HG03469 (cell line): ENCODE results near the gene PAM.

Experiments used
- ATAC-seq: cut with Tn5 transposase; IDR thresholded peaks from one replicate; pipeline ENCODE4 v1.9.1; 2021; ENCODE audit warnings: mild to moderate bottlenecking, moderate library complexity, moderate number of reproducible peaks; ENCODE audit not compliant: unreplicated experiment

Gene PAM

DNA sequence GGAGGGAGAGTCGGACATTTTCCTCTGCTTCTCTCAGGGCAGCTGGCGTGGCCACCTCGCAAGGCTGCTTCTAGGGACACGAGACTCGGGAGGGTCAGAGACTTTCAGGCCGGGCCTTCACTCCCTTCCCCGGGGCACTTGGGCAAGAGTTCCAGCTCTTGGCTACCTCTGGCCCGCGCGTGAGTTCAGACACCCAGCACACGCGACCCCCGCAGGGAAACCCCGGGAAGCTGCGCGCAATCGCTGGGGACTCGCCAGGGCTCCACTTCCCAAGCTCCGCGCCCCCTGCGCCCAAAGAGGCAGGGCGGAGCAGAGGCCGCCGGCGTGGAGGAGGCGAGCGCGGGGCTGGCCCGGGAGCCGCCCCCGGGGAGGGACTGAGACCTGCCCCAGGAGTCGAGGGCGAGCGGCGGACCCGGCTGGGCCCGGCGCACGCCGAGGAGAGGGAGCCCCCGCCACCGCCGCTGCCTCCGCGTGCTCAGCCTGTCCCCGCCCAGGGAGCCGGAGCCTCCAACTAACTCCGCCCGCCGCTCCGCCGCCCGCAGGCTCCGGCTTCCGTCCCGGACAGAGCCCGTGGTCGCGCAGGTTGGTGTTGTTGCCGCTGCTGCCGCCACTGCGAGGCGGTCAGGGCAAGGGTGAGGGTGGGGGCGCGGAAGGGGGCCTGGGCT is at the start of gene PAM:
PAM (plus strand) TSS at position 539 of the 665 bp plus-strand sequence. CDS start 110,891 bp downstream, outside the sequence.
- ATAC-seq, result peak; percentile 75

DNA sequence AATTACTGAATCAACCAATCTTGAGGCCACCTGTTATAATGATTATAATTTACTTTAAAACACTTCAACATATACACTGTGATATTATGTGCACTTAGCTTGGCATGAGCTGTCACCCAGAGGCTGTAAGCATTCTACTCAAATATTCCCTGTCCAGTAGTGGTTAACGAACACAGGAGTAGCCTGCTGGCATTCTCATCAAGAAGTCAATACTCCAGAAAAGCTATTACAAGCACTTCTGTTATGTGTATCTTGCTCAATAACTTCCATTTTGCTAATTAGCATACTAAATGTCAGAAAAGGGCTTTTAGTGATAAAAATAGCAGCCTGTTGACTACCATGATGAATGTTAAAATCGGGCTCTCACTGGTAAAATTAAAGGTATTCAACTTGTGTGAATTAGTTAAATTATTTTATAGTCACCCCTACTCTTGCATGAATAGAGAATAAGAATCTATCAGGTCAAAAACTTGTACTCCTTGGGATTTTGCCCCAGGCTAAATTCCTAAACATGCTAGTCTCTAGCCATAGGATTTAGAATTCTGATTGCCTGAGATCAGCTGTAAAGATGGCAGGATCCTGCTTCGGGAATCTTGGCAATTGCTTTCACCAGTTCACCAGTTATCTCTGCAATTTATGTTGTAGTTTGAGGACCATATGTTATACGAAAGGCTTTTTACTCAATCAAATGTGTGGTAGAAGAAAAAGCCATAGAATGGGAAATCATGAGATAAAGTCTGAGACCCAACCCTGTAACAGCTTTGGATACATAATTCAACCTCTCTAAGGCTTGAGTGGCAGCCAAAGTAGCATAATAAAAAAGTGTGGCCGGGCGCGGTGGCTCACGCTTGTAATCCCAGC is 43.4 kb upstream of the PAM start:
- ATAC-seq, result no peak

DNA sequence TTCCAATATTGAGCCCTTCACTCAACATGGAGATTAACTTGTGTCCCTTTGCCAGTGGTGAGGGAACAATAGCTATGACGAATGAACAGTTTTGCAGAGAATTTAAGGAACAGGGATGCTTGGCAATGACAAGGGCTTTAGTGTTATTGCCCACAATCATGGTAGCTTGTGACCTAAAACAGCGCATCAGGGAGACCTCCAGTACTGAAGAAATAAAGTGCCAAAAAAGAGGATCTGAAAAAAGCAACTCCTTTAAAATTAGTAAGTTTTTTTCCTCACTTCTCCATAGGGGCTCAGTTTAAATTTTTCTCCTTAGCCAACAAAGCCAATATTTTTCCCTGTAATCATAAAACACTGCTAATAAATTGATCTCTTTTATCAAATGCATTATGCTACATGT is 41.8 kb upstream of the PAM start:
- no peak for ATAC-seq

GRCh38 chr5:102713682-102714231 is 41.3 kb upstream of the PAM start:
- no peak for ATAC-seq

DNA sequence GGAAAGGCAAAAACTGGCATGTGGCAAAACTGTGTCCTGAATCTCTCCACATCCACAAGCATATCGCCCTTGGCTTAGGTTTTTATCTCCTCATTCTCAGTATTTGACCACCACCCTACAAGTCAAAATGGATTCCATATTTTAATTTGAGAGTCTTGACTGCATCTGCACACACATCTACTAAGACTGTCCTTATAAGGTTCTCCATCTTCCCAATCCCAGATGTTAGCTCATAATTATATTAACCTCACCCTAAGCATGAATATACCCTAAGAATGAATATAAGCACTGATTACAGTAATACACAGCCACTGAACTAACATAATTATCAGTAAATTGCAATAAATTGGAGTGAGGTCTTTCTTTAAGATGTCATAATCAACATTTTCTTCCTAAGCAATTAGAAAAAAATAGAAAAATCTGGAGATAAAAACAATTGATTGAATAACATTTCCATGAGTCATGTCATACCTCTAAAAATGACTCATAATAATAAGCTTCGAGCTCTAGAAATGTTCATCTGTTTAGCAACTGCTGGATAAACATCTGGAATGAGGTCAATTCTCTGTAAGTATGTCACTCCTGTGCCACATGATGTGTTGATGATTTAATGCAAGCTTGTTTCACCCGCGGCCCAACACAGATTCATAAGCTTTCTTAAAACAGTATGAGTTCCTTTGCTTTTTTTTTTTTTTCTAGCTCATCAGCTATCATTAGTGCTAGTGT is 39.9 kb upstream of the PAM start:
- no peak for ATAC-seq

GRCh38 chr5:102716017-102716416 is 39.1 kb upstream of the PAM start:
- no peak for ATAC-seq

- ATAC-seq, result no peak
Measured at GRCh38 chr5:102718819-102719218, 36.3 kb upstream of the PAM start.

- ATAC-seq, result no peak
Measured at GRCh38 chr5:102719886-102720285, 35.2 kb upstream of the PAM start.

DNA sequence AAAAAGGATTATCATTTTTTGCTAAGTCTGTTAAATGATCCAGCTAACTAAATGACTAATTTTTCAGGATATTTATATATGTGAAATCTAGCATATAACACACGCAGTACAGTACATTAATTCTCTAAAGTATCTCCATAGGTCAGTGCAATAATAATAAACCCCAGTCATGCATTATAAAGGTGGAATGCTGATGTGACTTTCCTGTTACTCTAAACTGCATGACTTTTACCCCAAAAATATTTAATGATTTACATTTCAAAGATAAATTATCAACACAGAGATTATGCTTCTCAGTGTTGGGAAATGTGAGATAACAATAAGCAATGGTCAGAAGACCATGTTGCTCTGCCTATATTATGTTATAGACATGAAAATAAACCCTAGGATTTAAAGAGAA is 34.1 kb upstream of the PAM start:
- ATAC-seq, result no peak

DNA sequence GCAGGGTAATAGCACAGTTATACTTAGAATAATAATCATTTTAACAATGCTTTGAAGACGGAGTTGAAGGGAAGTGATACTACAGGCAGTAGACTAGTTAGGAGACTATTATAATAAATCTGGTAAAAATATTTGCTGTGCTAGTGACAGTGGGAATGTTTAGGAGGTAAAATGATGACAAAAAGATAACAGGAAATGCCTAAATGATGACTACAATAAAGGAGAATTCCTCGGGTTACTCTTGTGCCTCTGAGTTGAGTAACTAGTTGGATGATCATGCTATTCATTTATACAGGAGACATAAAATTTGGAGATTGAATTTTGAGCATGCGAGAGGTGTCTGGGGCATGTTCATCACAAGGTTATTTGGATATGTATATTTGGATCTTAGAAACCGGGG is 32.2 kb upstream of the PAM start:
- no peak for ATAC-seq

GRCh38 chr5:102731693-102732092 is 23.4 kb upstream of the PAM start:
- ATAC-seq, result no peak

DNA sequence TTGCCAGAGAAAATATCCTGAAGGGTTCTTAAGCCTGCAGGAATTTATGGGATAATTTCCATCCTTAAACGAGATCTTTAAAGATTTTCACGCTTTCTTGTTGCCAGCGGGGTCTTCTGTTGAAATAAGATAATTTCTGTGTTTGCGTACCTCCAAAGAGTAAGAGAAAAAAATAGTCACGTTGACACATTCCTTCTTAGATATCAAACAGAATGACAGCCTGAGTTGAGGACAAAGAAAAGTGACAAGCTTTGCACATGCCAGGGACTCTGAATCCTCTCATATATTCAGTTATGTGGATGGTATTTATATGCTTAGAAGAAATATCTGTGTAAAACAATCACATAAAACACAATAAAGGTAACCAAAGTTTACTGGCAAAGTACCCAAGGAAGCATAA is 21.6 kb upstream of the PAM start:
- no peak for ATAC-seq

GRCh38 chr5:102737161-102737560 is 17.9 kb upstream of the PAM start:
- ATAC-seq, result no peak

- no peak for ATAC-seq
Measured at GRCh38 chr5:102737805-102738469, 17.2 kb upstream of the PAM start.

- ATAC-seq, result no peak
Measured at GRCh38 chr5:102740515-102740914, 14.6 kb upstream of the PAM start.

DNA sequence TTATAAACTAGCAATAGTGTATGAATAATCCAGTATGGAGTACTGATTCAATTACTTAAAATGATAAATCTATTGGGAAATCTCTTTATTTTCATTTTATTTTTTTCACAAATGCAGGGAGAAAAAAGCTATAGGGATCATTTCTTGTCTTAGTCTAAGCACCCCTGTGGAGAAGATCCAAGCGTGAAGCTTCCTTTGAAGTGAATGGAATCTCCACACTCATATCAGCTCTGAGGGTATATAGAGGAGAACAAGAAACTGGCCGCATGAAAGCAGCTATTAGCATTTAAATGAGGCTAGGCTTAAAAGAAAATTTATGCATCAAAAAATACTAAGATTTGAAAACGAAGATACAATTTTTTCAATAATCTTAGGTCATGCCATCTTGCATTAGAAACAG is 12.9 kb upstream of the PAM start:
- ATAC-seq, result no peak

GRCh38 chr5:102743900-102744299 is 11.2 kb upstream of the PAM start:
- ATAC-seq, result no peak

GRCh38 chr5:102747386-102748166 is 7.5 kb upstream of the PAM start:
- peak; percentile 49 for ATAC-seq

DNA sequence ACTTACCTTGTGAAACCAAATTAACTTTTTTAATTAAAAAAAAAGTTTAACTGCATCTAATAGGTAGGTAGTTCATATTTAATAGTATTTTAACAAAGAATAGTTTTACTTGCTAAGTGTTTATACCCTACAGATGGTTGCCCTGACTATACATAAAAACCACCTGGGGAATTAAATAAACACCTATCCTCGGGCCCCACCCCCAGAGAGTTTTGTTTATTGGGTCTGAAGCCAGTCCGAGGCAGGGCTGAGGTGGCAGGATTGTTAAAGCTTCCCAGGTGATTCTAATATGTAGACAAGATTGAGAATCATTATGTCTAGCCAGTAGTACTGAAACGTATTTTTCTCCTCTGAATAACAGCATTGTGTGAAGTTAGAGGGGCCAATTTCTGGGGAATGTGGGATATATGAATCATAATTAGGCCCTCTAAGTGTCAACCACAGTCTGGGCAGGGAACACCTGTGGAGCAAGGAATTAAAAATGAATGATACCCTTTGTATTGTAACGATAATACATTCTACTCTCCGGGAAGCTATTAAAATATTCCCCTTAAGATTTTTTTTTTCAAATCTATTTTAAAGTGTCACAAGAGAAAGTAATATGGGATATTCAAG is 5.6 kb upstream of the PAM start:
- no peak for ATAC-seq
